Fibroblast of skin of back (primary cell): ENCODE measurements around the gene BEX3. TPM values are rescaled to one million over a fixed set of nuclear protein-coding genes. Genes with fewer than 3 reads are reported as not detected.
"Not testable (repeated sequence)": the region's sequence is repeated elsewhere in the genome, so short reads cannot be mapped to it uniquely, and the experiment has no call there.

Experiments
- DNase-seq: peaks from one replicate; pipeline ENCODE4 v3.0.0-alpha.2; 2013
- polyA plus RNA-seq, 2 experiments: library from polyadenylated mRNA; unstranded; fragments of 120-200 nt; gene quantifications; one replicate each; pipeline ENCODE4 v1.2.1, GENCODE V29; 2013; ENCODE audit not compliant: insufficient read length in 2 of 2

Gene BEX3
- 156 TPM for polyA plus RNA-seq (2013, experiment 1 of 2; ENCODE audit: insufficient read length)
- 153 TPM for polyA plus RNA-seq (2013, experiment 2 of 2; ENCODE audit: insufficient read length)

DNA sequence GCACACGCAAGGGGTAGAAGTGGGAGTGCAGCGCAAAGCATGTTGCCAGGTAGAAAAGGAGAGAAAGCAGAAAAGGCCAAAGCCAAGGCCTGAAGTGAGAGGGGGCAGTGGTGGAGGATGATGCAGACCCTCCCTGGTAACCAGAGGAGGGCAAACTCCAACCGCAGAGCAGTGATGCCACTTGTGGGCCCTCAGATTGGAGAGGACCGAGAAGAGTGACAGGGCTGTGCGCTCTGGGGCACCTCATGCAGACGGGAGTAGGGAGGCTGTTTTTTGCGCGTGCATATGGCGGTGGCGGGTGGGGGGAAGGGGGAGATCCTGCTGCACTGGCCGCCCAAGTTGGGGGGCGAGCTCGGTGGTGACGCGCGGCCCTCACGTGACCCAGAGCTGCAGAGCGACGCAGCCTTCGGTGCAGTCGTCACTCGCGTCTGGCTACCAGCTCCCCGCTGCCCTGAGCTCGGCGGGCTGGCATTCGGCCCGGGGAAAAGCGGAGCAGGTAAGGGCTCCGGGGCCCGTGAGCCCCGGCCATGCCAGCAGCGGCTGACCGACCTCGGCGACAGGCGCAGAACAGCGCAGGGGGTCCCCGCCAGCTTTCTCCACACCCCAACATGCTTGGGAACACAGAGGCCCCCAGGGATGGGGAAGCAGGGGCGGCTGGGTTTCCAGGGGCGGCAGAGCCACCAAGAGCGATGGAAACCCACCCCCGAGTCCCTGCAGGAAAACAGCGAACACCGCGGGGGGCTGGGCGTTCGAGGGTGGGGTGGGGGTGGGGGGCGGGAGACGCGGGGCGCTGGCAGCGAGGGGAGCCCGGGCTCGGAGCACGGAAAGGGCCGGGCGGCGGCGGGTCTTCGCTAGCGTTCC is at the start of gene BEX3:
Gene BEX3 (plus strand): TSS at position 421 of the 861 bp plus-strand sequence. CDS start 984 bp downstream, outside the sequence.
- DNase-seq, result peak; percentile 51

DNA sequence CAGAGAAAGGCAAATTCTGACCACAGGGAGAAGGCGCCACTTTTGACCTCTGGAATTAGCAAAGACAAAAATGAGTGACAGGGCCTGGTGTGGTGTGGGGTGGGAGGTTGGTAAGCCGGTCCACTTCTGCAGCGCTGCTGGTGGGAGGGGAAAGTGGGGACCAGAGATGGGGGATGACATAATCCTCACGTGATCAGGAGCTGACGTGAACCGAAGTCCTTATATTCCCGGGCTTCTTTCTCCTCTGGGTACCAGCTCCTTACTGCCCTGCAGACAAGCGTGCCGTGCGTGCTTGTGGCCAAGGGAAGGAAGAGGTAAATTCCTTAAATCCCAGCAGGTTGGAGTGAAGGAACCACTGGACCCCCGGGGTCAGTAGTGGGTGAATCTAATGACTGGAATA is 46.3 kb upstream of the BEX3 start, which contains the start of gene TCEAL7:
Gene TCEAL7 (plus strand): TSS at position 249 of the 400 bp plus-strand sequence. CDS start 1,165 bp downstream, outside the sequence.
- peak; percentile 33 for DNase-seq

DNA sequence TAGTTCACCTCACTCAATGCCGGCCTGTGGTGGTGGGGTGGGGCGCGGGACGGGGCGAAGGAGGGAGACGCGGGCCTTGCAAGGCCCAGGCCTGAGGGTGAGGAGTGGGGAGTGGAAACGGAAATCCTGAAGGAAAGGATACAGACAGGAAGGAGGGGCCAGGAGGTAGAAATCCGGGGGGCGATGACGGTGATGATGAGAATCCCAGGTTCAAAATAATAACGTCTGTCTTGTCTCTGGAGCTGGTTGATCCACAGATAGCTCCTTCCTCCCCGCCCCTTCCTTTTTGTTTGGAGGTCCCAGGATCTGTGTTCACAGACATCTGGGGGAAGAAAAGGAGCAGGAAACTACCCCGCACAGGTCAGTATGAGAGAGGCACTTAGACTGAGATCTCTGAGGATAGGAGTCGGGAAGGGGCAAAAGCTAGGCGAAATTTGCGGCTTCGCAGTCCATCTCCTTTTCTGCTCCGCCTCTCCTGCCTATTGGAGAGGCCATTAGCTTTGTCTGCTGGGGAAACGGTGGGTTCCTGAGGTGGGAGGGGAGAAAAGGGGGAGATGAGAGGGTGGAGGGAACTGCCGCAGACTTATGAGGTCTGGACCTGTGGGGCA is 45.6 kb upstream of the BEX3 start:
- DNase-seq, result peak; percentile 8

DNA sequence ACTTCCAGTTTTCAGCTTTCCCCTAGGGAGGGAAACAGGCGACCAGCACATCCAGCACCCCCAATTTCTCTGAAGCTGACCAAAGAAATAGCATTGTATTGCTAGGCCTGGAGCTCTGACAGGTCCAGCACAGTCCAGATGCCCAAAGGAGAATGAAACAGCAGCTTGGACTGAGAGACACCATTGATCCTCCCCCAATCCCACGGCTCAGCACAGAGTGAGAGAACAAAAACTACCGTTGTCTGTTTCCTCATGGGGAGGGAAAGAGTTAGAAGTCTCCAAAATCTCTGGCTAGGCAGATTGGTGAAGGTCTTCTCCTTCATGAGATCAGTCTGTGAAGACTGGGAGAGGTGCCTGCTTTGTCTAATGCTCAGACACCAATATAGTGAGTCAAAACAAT is 37.7 kb upstream of the BEX3 start:
- DNase-seq, result no peak

DNA sequence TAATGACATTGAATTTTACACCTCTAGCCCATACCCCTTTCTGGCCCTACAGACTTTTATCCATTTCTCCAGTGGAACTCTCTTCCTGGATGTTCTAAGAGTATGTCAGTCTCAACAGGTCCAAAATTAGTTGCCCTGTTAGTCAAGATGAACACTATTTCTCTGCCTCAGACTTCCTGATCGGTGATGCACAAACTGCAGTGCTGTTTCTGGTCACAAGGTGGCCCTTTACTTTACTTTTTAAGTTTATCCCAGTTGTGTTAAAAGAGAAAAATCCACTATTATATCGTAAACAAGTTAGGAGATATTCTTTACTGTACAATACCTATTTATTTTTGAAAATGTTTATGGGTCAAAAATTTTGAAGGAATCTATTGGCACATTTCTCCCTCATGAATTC is 33.2 kb upstream of the BEX3 start:
- DNase-seq, result peak; percentile 33

DNA sequence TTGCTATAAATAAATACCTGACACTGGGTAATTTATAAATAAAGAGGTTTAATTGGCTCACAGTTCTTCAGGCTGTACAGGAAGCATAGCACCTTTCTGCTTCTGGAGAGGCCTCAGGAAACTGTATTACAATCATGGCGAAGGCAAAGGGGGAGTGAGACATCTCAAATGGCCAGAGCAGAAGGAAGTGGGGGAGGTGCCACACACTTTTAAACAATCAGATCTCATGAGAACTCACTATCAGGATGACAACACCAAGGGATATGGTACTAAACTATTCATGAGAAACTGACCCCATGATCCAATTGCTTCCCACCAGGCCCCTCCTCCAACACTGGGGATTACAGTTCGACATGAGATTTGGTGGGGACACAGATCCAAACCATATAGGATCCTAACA is 31.7 kb upstream of the BEX3 start:
- no peak for DNase-seq

DNA sequence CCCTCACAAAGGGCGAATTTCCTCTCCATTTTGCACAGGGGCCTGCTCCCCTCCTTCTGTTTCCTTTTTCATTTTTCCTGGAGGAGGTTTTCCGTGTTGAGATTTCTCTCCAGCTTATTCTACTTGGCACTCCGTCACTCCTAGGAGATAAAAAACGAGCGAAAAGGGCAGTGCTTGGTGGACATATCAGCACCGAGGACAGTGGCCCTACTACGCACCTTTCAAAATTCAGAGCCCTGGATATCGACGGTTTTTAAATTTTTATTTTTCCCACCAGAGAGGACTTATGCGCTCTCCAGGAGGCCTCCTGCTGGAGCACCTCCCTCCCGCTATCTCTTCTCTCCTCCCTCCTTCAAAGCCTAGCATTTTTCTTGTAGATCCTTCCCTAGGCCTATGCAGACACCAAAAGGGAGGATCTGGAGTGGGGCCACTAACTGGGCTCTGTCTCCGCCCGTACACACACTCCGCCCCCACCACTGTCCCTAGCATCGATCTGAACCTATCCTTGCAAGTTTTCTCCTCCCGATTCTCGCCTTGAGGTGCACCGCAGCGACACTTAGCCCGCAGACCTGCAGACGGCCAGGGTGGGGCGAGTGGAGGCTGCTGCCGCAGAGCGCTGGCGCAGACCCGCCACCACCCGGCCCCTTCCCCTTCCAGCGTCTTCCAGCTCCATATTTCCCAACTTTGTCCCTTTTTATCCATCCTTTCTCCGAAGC is 28.5 kb upstream of the BEX3 start:
- no peak for DNase-seq

DNA sequence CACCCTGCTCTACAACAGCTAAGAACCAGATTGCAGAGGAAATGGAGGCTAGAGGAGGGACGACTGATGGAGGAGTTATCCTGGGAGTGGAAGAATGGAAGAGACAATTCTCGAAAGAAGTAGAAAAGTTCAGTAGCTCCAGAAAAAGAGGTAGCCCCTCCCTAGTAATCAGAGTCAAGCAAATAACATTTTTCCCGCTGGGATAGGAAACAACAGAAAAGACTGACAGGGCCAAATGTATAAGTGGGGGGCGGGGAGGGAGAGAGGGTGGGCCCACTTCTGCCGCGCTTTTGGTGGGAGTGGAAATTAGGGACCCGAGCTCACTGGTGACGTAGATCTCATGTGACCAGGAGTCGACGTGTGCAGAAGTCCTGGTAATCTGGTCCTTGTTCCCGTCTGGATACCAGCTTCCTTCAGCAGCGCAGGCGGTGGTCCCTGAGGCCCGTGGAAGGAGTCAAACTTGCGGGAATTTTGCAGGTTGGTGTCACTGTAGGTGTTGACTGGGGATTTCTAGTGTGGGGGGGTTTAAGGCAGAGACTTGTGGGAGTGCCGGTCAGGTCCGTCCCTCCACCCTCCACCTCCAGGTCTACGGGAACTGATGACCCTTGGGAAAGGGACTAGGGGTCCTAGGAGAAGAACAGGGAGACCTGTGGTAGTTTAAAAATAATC is 20.1 kb upstream of the BEX3 start, which contains the start of gene TCEAL9:
Gene TCEAL9 (plus strand): TSS at position 377 of the 669 bp plus-strand sequence. CDS start 1,179 bp downstream, outside the sequence.
- DNase-seq, result peak; percentile 79

DNA sequence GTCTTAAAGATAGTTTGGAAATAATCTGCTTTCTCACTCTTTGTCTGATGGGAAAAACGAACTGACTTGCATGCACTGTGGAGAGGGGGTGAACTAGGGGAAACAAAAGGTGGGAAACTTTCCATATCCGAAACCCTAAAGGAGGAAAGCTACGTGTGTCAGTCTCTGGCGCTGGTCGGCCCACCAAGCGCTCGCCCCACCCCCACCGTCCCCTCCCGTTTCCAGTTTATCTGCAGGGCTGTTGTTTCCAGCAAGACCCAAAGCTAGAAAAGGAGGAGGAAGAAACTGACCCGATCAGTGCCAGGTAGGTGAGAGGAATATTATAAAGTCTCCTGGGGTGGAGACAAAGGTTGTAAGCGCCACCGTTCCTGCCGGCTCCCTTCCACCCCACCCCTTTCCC is 19.5 kb upstream of the BEX3 start:
- DNase-seq, result no peak

DNA sequence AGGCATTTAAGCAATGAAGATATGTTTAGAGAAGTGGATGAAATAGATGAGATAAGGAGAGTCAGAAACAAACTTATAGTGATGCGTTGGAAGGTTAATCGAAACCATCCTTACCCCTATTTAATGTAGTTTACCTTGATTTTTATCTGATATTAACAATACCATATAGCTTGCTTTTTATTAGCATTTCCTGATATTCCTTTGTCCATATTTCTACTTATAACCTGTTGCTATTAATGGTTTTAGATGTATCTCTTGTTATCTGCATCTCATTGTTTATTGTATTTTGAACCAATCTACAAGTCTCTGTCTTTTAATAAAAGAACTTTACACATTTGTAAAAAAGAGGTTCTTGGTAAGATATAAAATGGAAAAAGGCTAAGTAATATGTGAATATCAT is 18.5 kb upstream of the BEX3 start:
- DNase-seq, result no peak

DNA sequence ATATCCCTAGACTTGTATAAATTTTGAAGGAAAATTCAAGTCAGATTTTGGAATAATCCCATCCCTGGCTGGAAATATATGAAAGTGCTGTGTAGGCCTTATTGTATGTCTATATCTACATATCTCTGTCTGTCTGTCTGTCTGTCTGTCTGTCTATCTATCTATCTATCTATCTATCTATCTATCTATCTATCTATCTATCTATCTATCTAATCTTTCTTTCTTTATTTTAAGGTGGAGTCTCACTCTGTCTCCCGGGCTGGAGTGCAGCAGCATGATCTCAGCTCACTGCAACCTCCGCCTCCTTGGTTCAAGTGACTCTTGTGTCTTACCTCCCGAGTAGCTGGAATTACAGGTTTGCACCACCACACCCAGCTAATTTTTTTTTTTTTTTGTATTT is 16.7 kb upstream of the BEX3 start:
- DNase-seq, result not testable (repeated sequence)

DNA sequence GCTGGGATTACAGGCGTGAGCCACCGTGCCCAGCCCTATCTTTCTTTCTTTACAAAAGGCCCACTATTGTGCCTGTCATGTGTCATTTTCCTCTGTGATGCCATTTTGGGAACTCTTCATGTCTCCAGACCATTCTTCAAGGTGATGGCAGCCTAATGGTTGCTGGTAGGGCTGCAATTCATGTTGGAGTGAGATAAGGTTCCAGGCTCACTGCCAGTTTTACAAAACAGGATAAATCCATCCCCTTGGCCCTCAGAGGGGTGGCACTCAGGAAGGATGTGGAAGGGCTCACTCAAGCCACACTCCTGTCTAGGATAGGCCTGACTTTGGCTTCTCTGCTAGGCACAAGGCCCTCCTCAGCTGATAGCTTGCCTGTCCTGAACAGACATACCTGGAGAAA is 16.2 kb upstream of the BEX3 start:
- DNase-seq, result no peak

DNA sequence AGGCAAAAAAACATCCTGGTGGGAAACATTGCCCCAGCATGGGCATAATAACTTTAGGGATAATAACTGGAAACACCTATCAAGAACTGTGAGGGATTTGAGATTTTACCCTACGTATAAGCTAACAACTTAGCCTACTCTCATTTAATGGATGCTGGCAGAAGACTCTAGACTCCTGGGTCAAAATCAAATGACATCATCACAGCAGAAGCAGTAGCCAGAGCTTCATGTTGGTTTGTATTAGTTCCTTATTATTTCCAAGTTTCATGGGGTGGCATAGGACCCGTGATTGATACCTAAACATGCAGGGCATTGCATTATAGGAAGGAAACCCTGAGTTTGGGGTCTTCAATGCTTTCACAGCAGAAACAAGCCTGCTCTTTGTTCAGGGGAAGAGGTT is 15.4 kb upstream of the BEX3 start:
- no peak for DNase-seq

DNA sequence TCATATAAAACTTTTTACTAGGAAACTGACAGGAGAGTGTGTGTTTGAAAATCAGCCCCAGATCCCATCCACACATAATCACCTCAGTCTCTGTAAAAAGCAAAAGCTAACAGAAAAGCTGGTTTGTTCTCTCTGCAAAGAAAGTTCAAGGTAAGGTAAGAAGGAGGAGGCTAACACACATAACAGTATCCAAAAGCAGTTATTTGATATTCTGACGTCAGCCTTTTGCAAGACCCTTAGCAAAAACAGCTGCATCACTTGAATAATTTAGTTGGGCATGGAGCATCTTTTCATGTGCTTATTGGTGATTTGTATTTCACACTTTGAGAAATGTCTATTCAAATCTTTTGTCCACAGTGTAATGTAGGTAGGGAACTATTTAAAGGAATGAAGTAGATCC is 14.5 kb upstream of the BEX3 start:
- DNase-seq, result no peak

DNA sequence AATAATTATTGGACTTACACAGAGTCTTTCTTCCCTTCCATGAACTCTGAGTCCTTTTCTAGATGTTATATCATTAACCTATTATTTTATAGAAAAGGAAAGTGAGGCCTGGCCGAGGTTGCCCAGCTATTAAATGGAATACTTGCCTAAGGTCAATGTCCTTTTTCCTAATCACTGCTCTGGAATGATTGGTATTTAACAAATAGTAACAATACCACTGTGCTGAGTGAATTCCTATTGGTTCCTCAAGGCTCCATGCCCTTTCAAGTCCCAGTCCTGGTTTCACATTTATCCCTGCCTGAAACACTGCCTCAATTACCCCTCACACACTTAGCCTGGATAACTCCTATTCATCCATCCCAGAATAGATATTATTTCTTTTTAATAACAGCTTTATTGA is 13.9 kb upstream of the BEX3 start:
- peak; percentile 54 for DNase-seq

DNA sequence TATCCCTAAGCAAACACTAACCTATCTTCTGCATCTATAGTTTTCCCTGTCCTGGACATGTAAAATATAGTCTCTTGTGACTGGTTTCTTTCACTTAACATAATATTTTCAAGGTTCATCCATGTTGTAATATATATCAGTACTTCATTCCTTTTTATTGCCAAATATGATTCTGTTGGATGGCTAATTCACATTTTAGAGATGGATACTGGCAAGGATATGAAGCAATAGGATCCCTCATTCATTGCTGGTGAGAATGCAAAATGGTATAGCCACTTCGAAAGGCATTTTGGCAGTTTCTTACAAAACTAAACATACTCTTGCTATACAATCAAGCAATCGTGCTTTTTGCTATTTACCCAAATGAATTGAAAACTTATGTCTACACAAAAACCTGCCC is 13.3 kb upstream of the BEX3 start:
- DNase-seq, result no peak

DNA sequence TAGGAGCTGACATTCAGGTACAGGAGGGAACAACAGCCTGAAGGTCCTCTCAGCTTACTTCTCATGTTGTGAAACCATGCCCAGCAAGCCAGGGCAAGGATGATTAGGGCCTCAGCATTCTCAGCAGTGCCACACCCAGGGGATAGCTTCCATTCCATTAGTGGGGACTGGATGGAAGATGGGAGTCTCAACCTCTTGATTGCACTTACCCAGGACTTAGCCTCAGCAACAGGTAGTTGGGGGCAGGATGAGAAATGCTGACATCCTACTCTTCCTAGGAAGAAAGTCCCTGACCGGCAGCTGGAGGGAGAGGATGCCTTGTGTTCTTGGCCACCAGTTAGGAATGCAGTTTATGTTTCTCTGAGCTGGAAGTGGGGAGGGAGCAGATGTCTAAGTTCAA is 8.8 kb upstream of the BEX3 start:
- no peak for DNase-seq

DNA sequence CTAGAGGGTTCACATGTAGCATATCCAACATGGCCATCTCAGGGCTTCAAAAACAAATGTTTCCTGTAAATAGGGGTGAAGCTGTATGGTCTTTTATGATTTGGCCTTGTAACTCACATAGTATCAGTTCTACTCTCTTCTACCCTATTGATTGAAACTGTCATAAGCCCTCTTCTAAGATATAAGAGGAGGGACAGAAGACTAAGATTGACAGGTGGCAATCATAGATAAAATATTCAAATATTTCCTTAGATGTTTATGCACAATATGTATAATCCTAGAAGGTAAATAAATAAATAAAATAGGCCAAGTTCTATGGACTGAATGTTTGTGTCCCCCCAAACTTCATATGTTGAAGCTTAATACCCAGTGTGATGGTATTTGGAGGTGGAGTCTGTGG is 6.9 kb upstream of the BEX3 start:
- DNase-seq, result no peak

DNA sequence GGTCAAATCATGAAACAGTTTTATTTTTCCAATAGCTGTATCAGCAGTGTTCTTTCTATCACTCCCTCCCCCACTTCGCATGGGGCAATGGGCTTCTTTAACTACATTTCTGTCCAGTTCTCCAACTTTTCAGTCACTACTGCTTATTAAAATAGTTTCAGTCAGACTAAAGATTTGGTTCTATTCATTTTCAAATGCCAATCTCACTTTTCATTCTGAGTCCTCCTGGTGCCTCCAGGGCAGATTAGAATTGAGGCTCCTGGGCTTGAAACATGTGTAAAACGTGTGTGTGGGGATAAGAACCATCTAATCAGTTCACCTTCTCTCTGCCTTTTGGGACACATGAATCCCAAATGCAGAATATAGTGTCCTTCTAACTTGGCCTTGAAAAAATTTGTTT is 3.5 kb upstream of the BEX3 start:
- no peak for DNase-seq

DNA sequence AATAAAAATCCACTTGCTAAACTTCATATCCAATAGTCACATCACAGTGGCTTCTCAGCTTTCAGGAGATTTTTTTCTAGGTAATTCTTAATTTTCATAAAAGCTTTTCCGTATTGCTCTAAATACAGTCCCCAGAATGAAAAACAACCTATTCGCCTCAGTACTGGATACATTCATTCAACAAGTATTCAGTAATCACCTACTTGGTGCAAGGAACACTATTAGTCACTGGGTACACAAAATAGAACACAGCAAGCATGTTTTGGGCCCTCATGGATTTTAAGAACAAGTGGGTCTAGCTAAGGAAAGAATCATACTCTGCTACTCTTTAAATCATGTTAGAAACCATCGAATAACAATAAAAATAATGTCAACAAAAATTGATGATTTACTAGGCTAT is 2.8 kb upstream of the BEX3 start:
- no peak for DNase-seq

DNA sequence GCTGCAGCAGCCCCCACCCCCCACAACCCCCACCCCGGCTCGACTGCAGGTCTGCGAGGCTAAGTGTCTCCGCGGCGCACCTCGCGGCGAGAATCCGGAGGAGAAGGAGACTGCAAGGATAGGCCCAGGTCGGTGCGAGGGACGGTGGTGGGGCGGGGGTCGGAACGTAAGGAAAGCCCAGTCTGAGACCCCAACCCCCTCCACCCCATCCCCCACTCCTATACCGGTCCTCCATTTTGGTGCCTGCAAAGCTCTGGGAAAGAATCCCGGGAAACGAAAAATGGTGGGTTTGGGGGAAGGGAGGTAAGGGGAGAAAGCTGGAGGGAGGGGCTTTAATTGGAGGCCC is 614 bp downstream of the BEX3 start:
- peak; percentile 33 for DNase-seq

DNA sequence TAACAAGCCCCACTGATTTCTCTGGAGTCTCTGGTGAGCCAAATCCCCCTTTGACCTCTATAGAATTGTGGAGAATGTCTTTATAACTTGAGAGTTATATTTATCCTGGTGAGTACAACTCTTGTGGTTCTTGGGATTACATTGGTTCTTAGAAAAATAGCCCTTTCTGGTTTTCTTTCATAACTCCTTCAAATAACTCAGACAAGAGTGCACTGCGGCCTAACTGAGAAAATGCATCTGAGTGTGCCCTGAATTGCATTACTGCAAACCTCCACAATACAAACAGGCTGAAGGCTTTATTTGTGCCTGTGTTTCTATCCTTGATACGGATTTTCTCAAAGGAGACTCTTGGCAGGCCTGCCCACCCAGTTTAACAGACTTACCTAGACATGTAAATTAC is 2.7 kb downstream of the BEX3 start:
- DNase-seq, result peak; percentile 24

DNA sequence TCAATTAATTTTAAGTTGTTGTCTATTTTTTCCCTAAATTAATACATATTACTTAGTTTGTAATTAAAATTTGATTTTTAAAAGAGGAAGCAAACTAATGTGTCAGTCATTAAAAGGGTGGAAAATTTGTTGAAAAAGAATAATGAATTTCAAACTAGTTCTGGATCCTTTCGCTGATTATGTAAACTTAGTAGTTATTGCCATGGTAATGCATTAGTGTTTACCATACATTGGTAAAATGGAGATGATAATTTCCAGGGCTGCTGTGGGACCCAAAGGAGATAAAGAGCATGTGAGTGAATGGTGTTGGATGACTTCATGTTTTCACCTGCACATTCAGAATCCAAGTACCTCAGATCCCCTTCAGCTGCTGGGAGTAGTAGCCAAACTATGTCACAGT is 6.5 kb downstream of the BEX3 start:
- no peak for DNase-seq
